Activated T-helper 1 cell treated with anti-CD3 and anti-CD28 coated beads, Interleukin-12 subunit alpha, Interleukin-12 subunit beta, Interleukin-2, Interleukin-4 antibody, amounts not matched to agents 30 ng/mL and 10 ng/mL and 1 ng/mL, durations not matched to agents 14 hours and 24 hours and 36 hours (primary cell): ENCODE data around the gene ACTR8. TPM values are rescaled to one million over a fixed set of nuclear protein-coding genes. Genes with fewer than 3 reads are reported as not detected.
A peak's percentile ranks its signal among the peaks of the same experiment; 100 is the strongest.
"Not testable (repeated sequence)": the region's sequence is repeated elsewhere in the genome, so short reads cannot be mapped to it uniquely, and the experiment has no call there.

ENCODE experiments used
- DNase-seq: peaks from one replicate; pipeline ENCODE4 v3.0.0; 2021; ENCODE audit warnings: low spot score
- H3K27ac Mint-ChIP-seq: one replicate; pipeline ENCODE4 v1.8.0; 2021; ENCODE audit warnings: mild to moderate bottlenecking, mixed read lengths
- H3K27me3 Mint-ChIP-seq: one replicate; pipeline ENCODE4 v1.8.0; 2022; ENCODE audit warnings: mild to moderate bottlenecking, moderate library complexity, mixed read lengths; ENCODE audit not compliant: insufficient read depth
- H3K36me3 Mint-ChIP-seq: one replicate; pipeline ENCODE4 v1.8.0; 2021; ENCODE audit warnings: low read depth, mixed read lengths
- H3K4me1 Mint-ChIP-seq: one replicate; pipeline ENCODE4 v1.8.0; 2021; ENCODE audit warnings: low read depth, mixed read lengths
- H3K4me3 Mint-ChIP-seq: one replicate; pipeline ENCODE4 v1.8.0; 2021; ENCODE audit warnings: mild to moderate bottlenecking, moderate library complexity, mixed read lengths
- H3K9me3 Mint-ChIP-seq: one replicate; pipeline ENCODE4 v1.8.0; 2021; ENCODE audit warnings: mixed read lengths
- intact Hi-C: fragments of 100-400 bp; cut with micrococcal nuclease; formaldehyde crosslinking; loops from one replicate; pipeline ENCODE4 v1.15.1; 2024
- total RNA-seq: library from RNA; stranded (reverse); gene quantifications from 2 replicates; pipeline ENCODE4 v1.2.3, GENCODE V29; 2022

Gene ACTR8, protein sequence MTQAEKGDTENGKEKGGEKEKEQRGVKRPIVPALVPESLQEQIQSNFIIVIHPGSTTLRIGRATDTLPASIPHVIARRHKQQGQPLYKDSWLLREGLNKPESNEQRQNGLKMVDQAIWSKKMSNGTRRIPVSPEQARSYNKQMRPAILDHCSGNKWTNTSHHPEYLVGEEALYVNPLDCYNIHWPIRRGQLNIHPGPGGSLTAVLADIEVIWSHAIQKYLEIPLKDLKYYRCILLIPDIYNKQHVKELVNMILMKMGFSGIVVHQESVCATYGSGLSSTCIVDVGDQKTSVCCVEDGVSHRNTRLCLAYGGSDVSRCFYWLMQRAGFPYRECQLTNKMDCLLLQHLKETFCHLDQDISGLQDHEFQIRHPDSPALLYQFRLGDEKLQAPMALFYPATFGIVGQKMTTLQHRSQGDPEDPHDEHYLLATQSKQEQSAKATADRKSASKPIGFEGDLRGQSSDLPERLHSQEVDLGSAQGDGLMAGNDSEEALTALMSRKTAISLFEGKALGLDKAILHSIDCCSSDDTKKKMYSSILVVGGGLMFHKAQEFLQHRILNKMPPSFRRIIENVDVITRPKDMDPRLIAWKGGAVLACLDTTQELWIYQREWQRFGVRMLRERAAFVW
- total RNA-seq: 41.9 and 46.9 TPM in 2 replicates

DNA sequence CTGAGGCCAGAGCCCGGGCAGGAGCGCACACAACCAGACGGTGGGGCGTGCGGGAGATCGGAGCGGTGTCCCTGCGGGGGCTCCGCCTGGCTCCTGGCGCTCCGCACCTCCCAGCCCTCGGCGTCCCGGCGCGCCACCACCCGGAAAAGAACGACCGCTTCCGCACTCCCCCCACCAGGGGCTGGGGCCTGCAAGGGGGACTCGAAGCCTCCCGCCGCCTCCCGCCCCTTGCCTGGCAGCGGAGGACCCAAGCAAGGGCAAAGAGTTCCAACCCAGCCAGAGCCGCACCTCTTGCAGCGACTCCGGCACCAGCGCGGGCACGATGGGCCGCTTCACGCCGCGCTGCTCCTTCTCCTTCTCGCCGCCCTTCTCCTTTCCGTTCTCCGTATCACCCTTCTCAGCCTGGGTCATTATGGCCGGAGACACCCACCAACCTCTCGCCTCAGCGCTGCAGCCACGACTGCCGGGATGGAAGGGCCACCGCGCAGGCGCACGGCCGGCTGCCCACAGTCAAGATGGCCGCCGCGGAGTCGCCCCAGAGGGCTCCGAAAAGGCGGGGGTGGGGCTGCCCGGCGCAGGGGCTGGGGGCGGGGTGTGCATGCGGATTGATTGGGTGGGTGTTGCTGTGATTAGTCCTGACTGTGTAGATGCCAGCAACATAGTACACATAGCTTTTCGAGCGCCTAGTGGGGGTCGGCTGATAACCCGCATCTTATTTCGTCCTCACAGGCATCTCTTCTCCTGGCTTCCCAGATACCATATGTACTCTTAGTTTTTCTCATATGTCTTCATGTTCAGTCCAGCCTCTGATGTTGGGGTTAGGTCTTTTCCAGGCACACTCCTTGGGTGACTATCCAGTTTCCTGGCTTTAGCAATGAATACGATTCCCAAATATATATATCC, at the start of gene ACTR8:
TSS of gene ACTR8 (minus strand) at position 462 of the 903 bp plus-strand sequence. CDS start at position 411, 51 bp downstream.
- DNase-seq: peak; percentile 85
- peaks cover 46% of the 10 kb centered on the region for H3K36me3 Mint-ChIP-seq
- H3K27ac Mint-ChIP-seq: peak within 1 kb of the TSS; percentile 99
- H3K27me3 Mint-ChIP-seq: no peaks in the 10 kb centered on the region
- peaks cover 37% of the 10 kb centered on the region for H3K4me1 Mint-ChIP-seq
- H3K9me3 Mint-ChIP-seq: no peaks in the 10 kb centered on the region
- H3K4me3 Mint-ChIP-seq: peak within 1 kb of the TSS; percentile 99
- intact Hi-C loops: loop anchor here (1.0 kb wide), 1 partner anchor 9 kb away; the partner anchor contains the start of gene SELENOK

DNA sequence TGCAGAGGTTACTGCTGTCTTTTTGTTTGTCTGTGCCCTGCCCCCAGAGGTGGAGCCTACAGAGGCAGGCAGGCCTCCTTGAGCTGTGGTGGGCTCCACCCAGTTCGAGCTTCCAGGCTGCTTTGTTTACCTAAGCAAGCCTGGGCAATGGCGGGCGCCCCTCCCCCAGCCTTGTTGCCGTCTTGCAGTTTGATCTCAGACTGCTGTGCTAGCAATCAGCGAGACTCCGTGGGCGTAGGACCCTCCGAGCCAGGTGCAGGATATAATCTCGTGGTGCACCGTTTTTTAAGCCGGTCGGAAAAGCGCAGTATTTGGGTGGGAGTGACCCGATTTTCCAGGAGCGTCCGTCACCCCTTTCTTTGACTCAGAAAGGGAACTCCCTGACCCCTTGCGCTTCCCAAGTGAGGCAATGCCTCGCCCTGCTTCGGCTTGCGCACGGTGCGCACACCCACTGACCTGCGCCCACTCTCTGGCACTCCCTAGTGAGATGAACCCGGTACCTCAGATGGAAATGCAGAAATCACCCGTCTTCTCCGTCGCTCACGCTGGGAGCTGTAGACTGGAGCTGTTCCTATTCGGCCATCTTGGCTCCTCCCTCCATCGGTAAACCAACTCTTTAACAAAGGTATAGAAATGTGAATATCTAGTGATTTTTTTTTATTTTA, 45.4 kb upstream of the ACTR8 start:
- H3K36me3 Mint-ChIP-seq, intact Hi-C loops, H3K27ac Mint-ChIP-seq, H3K9me3 Mint-ChIP-seq, DNase-seq, H3K4me3 Mint-ChIP-seq, H3K27me3 Mint-ChIP-seq, H3K4me1 Mint-ChIP-seq: not testable (repeated sequence)

DNA sequence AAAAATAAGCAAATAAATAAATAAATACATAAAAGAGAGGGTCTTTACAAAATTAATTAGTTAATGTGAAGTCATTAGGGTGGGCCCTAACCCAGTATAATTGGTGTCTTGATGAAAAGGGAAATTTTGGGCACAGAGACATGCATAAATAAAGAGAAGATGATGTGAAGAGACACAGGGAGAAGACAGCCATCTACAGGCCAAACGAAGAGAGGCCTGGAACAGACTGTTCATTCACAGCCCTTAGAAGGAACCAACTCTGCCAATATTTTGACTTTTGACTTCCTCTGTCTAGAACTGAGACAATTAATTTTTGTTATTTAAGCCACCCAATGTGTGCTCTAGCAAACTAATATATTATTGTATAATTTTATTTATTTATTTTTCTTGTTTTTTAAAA, 39.3 kb upstream of the ACTR8 start:
- DNase-seq: no peak
- Mint-ChIP-seq H3K27ac (no peak overlapping the region), H3K36me3 (no peaks in the 10 kb centered on the region), H3K9me3 (no peaks in the 10 kb centered on the region), H3K4me3 (no peak overlapping the region), H3K4me1 (no peaks in the 10 kb centered on the region), H3K27me3 (peaks cover 22% of the 10 kb centered on the region)
- intact Hi-C loops: loop anchor here (2.0 kb wide), 1 partner anchor 252 kb away; no protein-coding TSS in a partner anchor

DNA sequence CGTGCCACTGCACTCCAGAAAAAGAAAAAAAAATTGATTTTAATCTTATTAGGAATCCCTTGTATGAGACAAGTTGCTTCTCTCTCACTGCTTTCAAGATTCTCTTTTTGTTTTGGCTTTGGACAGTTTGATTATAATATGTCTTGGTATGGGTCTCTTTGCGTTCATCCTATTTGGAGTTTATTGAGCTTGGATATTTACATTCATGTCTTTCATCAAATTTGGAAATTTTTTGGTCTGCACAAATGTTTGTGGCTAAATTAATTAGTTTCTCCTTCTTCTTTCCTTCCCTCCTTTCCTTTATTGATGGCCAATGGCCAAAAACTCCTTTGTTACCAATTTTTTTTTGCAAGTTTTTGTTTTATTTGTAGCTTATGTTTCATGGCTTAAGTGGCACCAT, 37.8 kb upstream of the ACTR8 start:
- Mint-ChIP-seq H3K4me3 (no peak overlapping the region), H3K36me3 (no peaks in the 10 kb centered on the region), H3K27me3 (peaks cover 31% of the 10 kb centered on the region), H3K4me1 (no peaks in the 10 kb centered on the region), H3K27ac (no peak overlapping the region), H3K9me3 (no peaks in the 10 kb centered on the region)
- intact Hi-C loops: loop anchor here (2.0 kb wide), 1 partner anchor 251 kb away; no protein-coding TSS in a partner anchor
- DNase-seq: no peak

DNA sequence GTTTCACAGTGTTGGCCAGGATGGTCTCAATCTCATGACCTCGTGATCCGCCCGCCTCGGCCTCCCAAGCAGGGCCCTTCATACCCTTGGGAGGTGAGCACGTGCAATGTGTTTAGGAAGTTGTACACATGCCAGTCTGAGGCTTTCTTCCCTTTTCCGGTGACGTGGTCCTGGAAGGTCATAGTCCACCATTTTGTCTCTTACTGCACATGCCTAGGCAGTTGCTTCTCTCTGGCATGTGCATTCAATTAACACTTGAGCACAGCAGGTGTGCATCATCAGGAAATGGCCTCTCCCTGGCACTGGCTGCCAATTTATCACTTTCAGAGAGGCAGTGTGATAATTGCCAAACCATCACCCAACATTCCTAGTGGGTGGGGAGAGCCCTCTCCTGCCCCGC, 31.4 kb upstream of the ACTR8 start:
- no peaks in the 10 kb centered on the region for H3K36me3 Mint-ChIP-seq
- intact Hi-C loops: no loop called here
- H3K27ac Mint-ChIP-seq: no peak overlapping the region
- no peak for DNase-seq
- no peaks in the 10 kb centered on the region for H3K9me3 Mint-ChIP-seq
- H3K27me3 Mint-ChIP-seq: peaks cover 34% of the 10 kb centered on the region
- H3K4me3 Mint-ChIP-seq: no peak overlapping the region
- H3K4me1 Mint-ChIP-seq: no peaks in the 10 kb centered on the region

DNA sequence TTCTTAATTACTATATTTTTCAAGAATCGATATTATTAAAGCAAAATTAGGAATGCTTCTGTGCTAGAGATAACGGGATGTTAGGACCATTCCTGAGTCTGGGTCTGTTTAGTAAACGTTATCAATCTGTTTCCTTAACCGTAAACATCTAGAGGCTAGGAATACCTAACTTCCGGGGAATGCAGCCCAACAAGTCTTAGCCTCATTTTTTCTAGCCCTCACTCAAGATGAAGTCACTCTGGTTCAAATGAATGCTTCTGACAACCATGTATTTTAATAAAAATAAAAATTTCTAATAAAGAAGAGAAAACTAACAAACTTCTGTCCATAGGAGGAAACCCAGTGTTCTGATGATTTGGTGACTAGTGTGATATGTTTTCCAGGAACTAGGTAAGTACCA, 20.8 kb upstream of the ACTR8 start:
- no peaks in the 10 kb centered on the region for H3K9me3 Mint-ChIP-seq
- DNase-seq: no peak
- no peaks in the 10 kb centered on the region for H3K4me1 Mint-ChIP-seq
- H3K4me3 Mint-ChIP-seq: no peak overlapping the region
- no peak overlapping the region for H3K27ac Mint-ChIP-seq
- intact Hi-C loops: no loop called here
- H3K27me3 Mint-ChIP-seq: peaks cover 37% of the 10 kb centered on the region
- H3K36me3 Mint-ChIP-seq: no peaks in the 10 kb centered on the region

DNA sequence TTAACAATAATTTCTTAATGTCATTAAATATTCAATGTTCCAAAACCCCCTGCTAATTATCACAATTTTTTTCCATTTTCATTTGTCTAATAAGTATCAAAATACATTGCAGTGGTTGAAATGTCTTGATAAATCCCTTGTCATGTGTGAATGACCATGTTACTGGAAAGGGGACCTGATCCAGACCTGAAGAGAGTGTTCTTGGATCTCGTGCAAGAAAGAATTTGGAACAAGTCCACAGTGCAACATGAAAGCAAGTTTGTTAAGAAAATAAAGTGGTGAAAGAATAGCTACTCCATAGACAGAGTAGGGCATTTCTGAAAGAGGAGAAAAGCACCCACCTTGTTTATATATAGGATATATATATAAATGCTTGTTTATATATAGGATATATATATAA, 20.1 kb upstream of the ACTR8 start:
- Mint-ChIP-seq H3K27me3 (peaks cover 42% of the 10 kb centered on the region), H3K4me3 (no peak overlapping the region), H3K4me1 (no peaks in the 10 kb centered on the region), H3K36me3 (no peaks in the 10 kb centered on the region), H3K27ac (no peak overlapping the region), H3K9me3 (no peaks in the 10 kb centered on the region)
- intact Hi-C loops: no loop called here
- DNase-seq: no peak

DNA sequence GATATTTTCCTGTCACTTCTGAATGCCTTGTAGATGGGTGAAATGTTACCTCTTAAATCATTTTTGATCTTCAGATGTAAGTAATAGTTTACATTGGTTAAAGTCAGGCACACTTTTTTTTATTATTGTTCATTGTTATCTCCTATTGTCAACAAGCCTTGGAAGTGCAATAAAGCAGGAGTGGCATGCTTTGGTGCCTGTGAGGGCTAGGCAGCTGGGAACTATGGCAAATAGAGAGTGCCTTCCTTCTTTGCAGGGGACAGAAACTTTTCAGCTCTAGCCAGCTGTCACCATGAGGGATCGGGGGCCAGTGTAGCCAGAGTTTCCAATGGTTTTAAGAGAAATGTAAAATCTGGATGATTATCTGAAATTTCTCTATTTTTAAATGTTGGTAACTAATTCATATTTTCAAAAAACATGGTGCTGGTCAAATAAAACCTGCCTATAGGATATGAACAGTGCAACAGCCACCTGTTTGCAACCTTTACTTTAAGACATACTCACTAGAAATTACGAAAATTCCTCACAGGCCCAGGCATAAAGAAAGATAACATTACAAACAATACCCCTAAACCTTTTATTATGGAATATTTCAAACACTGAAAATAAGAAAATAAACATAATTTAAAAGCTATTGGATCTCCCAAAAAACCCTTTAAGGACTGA, 18.8 kb upstream of the ACTR8 start:
- Mint-ChIP-seq H3K27me3 (peaks cover 45% of the 10 kb centered on the region), H3K4me3 (no peak overlapping the region), H3K36me3 (no peaks in the 10 kb centered on the region), H3K27ac (no peak overlapping the region), H3K4me1 (no peaks in the 10 kb centered on the region), H3K9me3 (no peaks in the 10 kb centered on the region)
- intact Hi-C loops: no loop called here
- no peak for DNase-seq

DNA sequence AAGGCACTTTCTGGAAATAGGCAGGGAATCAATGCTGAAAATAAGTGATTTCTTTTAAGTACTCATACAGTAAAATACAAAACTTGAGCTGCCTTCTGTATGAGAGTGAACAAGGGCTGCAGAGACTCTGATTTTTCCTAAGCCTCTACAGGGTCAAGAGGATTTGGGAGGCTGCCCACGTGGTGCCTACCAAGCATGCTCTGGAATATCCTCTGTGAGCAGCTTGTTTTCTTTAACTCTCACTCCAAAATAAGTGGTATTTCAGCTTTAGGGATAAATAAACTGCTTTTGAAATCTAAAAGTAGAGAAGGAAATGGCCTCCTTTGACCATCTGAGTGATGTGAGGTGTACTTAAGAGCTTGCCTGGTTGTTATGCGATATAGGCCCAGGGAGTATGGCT, 17.8 kb upstream of the ACTR8 start:
- H3K9me3 Mint-ChIP-seq: no peaks in the 10 kb centered on the region
- no peaks in the 10 kb centered on the region for H3K4me1 Mint-ChIP-seq
- no peaks in the 10 kb centered on the region for H3K36me3 Mint-ChIP-seq
- H3K27me3 Mint-ChIP-seq: peaks cover 48% of the 10 kb centered on the region
- intact Hi-C loops: no loop called here
- no peak overlapping the region for H3K27ac Mint-ChIP-seq
- no peak overlapping the region for H3K4me3 Mint-ChIP-seq
- no peak for DNase-seq

DNA sequence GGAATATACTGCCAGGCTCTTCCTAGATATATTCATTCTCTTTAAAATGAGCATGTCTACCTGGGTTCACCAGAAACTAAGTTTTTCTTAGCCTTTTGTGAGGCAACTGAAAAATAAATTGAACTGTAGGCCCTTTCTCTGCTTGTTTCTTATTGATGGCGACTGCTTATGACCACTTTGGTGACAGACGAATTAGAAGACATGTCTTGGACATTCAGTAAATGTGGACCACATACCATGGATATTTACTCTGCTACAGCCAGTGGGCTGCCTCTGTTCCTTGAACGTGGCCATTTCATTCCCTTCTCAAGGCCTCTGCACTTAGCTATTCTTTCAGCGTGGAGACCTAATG, 10.3 kb upstream of the ACTR8 start:
- Mint-ChIP-seq H3K4me3 (peak overlapping the region; percentile 98), H3K36me3 (peaks cover 29% of the 10 kb centered on the region), H3K27me3 (peaks cover 32% of the 10 kb centered on the region), H3K9me3 (no peaks in the 10 kb centered on the region), H3K4me1 (peaks cover 56% of the 10 kb centered on the region), H3K27ac (peak overlapping the region; percentile 99)
- intact Hi-C loops: loop anchor here (2.0 to 5.0 kb wide), 3 partner anchors 13 to 635 kb away; partner anchors contain the start of gene TKT
- DNase-seq: no peak

DNA sequence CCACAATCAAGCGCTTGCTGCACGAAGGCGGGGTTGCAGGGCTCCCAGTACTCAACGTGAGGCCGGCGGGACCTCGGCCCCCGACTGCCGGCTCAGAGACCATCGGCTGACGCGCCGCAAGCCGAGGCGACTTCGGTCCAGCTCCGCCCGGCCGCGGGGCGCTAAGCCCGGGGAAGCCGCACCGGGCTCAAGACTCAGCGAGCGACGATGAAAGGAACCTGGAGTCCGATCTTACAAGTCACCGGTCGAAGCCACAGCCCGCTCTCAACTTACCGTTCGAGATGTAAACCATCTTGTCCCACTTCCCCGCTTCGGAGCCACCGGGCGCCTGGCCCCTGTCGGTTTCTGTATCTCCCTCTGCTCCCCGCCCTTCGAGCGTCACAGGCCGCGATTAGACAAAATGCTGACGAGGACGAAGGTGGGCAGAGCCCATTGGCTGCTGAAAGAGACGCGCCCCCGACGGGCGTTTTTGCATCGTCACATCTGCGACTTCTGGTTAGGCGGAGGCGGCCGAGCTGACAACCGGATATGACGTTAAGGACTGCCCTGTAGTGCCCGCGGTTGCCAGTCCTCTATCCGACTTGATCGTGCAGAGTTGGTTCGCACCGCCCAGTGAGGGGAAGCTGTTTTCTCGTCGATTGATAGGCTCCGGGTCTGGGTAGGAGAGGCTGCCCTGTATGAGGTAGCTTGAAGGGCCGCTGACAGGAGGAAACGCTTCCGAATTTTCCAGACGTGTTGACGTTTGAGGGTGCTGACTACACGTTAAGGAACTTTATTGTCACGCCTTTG, 9.7 kb upstream of the ACTR8 start, which contains the start of gene SELENOK:
TSS of gene SELENOK (minus strand) at position 363 of the 789 bp plus-strand sequence.
- intact Hi-C loops: loop anchor here (1.0 to 5.0 kb wide), 5 partner anchors 9 to 634 kb away; partner anchors contain the start of genes ACTR8, DCP1A and TKT
- peak; percentile 98 for DNase-seq
- Mint-ChIP-seq H3K36me3 (peaks cover 33% of the 10 kb centered on the region), H3K4me1 (peaks cover 62% of the 10 kb centered on the region), H3K9me3 (no peaks in the 10 kb centered on the region), H3K27me3 (peaks cover 27% of the 10 kb centered on the region), H3K4me3 (peak within 1 kb of the TSS; percentile 98), H3K27ac (peak within 1 kb of the TSS; percentile 99)
